COLO829 (cell line): ENCODE results near the gene ARRB1.

Source experiments
- DNase-seq: peaks from one replicate; pipeline ENCODE4 v3.0.0; 2012; ENCODE audit warnings: low spot score

The ARRB1 gene

GRCh38 chr11:75273411-75274391 is 77.8 kb downstream of the ARRB1 start:
- no peak for DNase-seq

- DNase-seq = no peak
Observed at GRCh38 chr11:75272821-75273301, 78.6 kb downstream of the ARRB1 start.

- no peak for DNase-seq
Observed at GRCh38 chr11:75272391-75272790, 79.1 kb downstream of the ARRB1 start.

GRCh38 chr11:75271730-75272129 is 79.7 kb downstream of the ARRB1 start:
- DNase-seq = no peak

- DNase-seq = no peak
Observed at GRCh38 chr11:75270896-75271418, 80.5 kb downstream of the ARRB1 start.

- DNase-seq = no peak
Observed at GRCh38 chr11:75269896-75270295, 81.6 kb downstream of the ARRB1 start.

GRCh38 chr11:75269367-75269660 is 82.1 kb downstream of the ARRB1 start:
- no peak for DNase-seq

GRCh38 chr11:75268626-75269366 is 82.7 kb downstream of the ARRB1 start:
- DNase-seq = no peak

GRCh38 chr11:75267171-75267970 is 84.1 kb downstream of the ARRB1 start:
- no peak for DNase-seq

GRCh38 chr11:75265851-75266531 is 85.5 kb downstream of the ARRB1 start:
- no peak for DNase-seq

GRCh38 chr11:75264971-75265370 is 86.5 kb downstream of the ARRB1 start:
- no peak for DNase-seq

- DNase-seq = no peak
Observed at GRCh38 chr11:75264356-75264755, 87.1 kb downstream of the ARRB1 start.

GRCh38 chr11:75263944-75264349 is 87.5 kb downstream of the ARRB1 start:
- DNase-seq = no peak

GRCh38 chr11:75262961-75263852 is 88.3 kb downstream of the ARRB1 start:
- DNase-seq = no peak

- DNase-seq = no peak
Observed at GRCh38 chr11:75262436-75262835, 89.0 kb downstream of the ARRB1 start.

GRCh38 chr11:75261902-75262361 is 89.5 kb downstream of the ARRB1 start:
- DNase-seq = no peak

- no peak for DNase-seq
Observed at GRCh38 chr11:75260396-75261170, 90.9 kb downstream of the ARRB1 start.

- DNase-seq = no peak
Observed at GRCh38 chr11:75254326-75254725, 97.1 kb downstream of the ARRB1 start.

GRCh38 chr11:75249704-75250103 is 101.8 kb downstream of the ARRB1 start:
- DNase-seq = no peak

GRCh38 chr11:75248924-75249256 is 102.6 kb downstream of the ARRB1 start:
- no peak for DNase-seq
